ENCODE data around the gene KCNK5. TPM values are rescaled to one million over a fixed set of nuclear protein-coding genes. Genes with fewer than 3 reads are reported as not detected.

The KCNK5 gene
- total RNA-seq, 2 donors from 2014 or later, result 29.8 to 32.2 TPM

DNA sequence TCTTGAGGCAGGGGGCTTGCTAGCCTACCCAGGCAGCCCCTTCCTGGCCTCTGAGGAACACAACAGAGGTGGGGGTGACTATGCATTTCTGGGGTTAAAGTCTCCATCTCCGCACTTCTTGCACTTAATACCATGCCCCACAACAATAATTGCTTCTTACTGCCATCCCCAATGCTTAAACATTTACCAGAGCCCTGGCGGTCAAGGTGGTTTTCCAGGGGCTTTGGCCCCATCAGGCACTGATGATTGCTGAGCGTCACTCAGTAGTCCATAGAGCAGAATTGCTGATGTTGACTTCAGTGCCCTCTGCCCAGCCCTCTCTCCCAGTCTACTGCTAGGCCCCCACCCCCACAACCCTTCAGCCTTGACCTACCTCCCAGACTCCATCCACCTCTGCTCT is 32.5 kb upstream of the KCNK5 start:
- Histone ChIP-seq H3K9me3 (ENCODE audit: control insufficient read depth, low read length) (no peaks in the 10 kb centered on the region), H3K27me3 (ENCODE audit: control insufficient read depth, insufficient read depth, low read length, poor library complexity, severe bottlenecking) (no peaks in the 10 kb centered on the region), H3K9ac (ENCODE audit: extremely low read depth, low read length, poor library complexity, severe bottlenecking) (no peak overlapping the region), H3K4me3 (ENCODE audit: low read length) (no peak overlapping the region), H3K36me3 (ENCODE audit: control insufficient read depth, insufficient read depth, low read length) (no peaks in the 10 kb centered on the region), H3K27ac (ENCODE audit: low read depth, low read length) (no peak overlapping the region), H3K4me1 (ENCODE audit: control insufficient read depth, insufficient read depth, low read length) (no peaks in the 10 kb centered on the region)
- Mint-ChIP-seq H3K9me3 (peaks cover 1% of the 10 kb centered on the region), H3K36me3 (ENCODE audit: low read depth) (no peaks in the 10 kb centered on the region), H3K27me3 (ENCODE audit: insufficient read depth) (no peaks in the 10 kb centered on the region), H3K27ac (no peak overlapping the region), H3K4me1 (peaks cover 1% of the 10 kb centered on the region), H3K4me3 (no peak overlapping the region)
- WGBS, 2 experiments (ENCODE audit: insufficient coverage in 1 of 2, insufficient read length in 1 of 2), result 91 to 100% methylated on average over 2 to 3 of the region's 3 CpGs
- TF ChIP-seq, protein P1, sequence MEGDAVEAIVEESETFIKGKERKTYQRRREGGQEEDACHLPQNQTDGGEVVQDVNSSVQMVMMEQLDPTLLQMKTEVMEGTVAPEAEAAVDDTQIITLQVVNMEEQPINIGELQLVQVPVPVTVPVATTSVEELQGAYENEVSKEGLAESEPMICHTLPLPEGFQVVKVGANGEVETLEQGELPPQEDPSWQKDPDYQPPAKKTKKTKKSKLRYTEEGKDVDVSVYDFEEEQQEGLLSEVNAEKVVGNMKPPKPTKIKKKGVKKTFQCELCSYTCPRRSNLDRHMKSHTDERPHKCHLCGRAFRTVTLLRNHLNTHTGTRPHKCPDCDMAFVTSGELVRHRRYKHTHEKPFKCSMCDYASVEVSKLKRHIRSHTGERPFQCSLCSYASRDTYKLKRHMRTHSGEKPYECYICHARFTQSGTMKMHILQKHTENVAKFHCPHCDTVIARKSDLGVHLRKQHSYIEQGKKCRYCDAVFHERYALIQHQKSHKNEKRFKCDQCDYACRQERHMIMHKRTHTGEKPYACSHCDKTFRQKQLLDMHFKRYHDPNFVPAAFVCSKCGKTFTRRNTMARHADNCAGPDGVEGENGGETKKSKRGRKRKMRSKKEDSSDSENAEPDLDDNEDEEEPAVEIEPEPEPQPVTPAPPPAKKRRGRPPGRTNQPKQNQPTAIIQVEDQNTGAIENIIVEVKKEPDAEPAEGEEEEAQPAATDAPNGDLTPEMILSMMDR (conservative IDR thresholded peaks at IDR 0.05), result no peak
- DNase-seq, result no peak

DNA sequence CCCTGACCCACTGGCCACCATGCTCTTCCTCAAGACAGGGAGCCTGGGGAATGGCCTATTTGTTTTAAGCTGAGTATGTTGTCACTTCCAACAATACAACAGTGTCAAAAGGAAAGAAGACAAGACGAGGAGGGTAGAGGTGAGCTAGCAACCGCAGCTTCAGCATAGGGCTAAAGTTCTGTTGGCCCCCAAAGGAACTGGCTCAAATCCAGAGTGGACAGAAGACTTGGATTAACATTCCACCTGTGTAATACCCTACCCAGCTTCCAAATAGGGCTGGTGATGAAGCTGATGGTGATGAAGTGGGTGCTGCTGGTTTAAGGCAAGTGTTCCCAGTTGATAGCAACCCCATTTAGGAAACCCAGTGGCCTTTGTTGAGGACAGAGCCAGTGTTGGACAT is 31.7 kb upstream of the KCNK5 start:
- Histone ChIP-seq H3K27ac (ENCODE audit: low read depth, low read length) (no peak overlapping the region), H3K9ac (ENCODE audit: extremely low read depth, low read length, poor library complexity, severe bottlenecking) (no peak overlapping the region), H3K4me3 (ENCODE audit: low read length) (no peak overlapping the region), H3K9me3 (ENCODE audit: control insufficient read depth, low read length) (no peaks in the 10 kb centered on the region), H3K4me1 (ENCODE audit: control insufficient read depth, insufficient read depth, low read length) (no peaks in the 10 kb centered on the region), H3K27me3 (ENCODE audit: control insufficient read depth, insufficient read depth, low read length, poor library complexity, severe bottlenecking) (no peaks in the 10 kb centered on the region), H3K36me3 (ENCODE audit: control insufficient read depth, insufficient read depth, low read length) (no peaks in the 10 kb centered on the region)
- Mint-ChIP-seq H3K4me3 (no peak overlapping the region), H3K27ac (no peak overlapping the region), H3K4me1 (peaks cover 6% of the 10 kb centered on the region), H3K27me3 (ENCODE audit: insufficient read depth) (no peaks in the 10 kb centered on the region), H3K9me3 (peaks cover 4% of the 10 kb centered on the region), H3K36me3 (ENCODE audit: low read depth) (no peaks in the 10 kb centered on the region)
- DNase-seq, result no peak
- TF ChIP-seq, protein P1 (conservative IDR thresholded peaks at IDR 0.05), result no peak
- WGBS, 2 experiments (ENCODE audit: insufficient coverage in 1 of 2, insufficient read length in 1 of 2), result 83% methylated on average over 2 of the region's 2 CpGs; no CpG with 5 or more reads in 1 of the 2 experiments

DNA sequence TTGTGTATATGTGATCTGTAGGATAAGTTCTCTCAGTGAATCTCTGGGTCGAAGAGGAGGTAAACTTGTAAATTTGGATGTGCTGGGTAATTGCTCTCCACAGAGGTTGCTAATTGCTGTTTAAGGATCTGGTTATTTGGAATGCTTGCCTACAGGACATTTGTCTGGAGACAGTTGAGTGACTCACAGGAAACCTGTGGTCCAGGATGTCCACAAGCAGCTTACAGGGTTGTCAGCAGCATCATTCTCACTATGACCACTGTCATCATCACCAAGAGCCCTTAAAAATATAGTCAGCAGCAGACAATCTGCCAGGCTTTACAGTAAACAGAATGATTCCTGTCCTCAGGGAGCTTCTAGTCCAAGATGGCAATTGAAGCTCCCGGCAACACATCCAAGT is 31.2 kb upstream of the KCNK5 start:
- H3K36me3 ChIP-seq (ENCODE audit: control insufficient read depth, insufficient read depth, low read length), result no peaks in the 10 kb centered on the region
- Mint-ChIP-seq H3K36me3 (ENCODE audit: low read depth) (no peaks in the 10 kb centered on the region), H3K4me3 (no peak overlapping the region), H3K4me1 (peaks cover 6% of the 10 kb centered on the region), H3K27ac (no peak overlapping the region), H3K9me3 (peaks cover 4% of the 10 kb centered on the region), H3K27me3 (ENCODE audit: insufficient read depth) (no peaks in the 10 kb centered on the region)
- no peak overlapping the region for H3K27ac ChIP-seq (ENCODE audit: low read depth, low read length)
- no peak overlapping the region for H3K4me3 ChIP-seq (ENCODE audit: low read length)
- H3K9me3 ChIP-seq (ENCODE audit: control insufficient read depth, low read length), result no peaks in the 10 kb centered on the region
- no peaks in the 10 kb centered on the region for H3K4me1 ChIP-seq (ENCODE audit: control insufficient read depth, insufficient read depth, low read length)
- H3K9ac ChIP-seq (ENCODE audit: extremely low read depth, low read length, poor library complexity, severe bottlenecking), result no peak overlapping the region
- WGBS, 2 experiments (ENCODE audit: insufficient coverage in 1 of 2, insufficient read length in 1 of 2), result 96 to 100% methylated on average over 1 to 2 of the region's 2 CpGs
- H3K27me3 ChIP-seq (ENCODE audit: control insufficient read depth, insufficient read depth, low read length, poor library complexity, severe bottlenecking), result no peaks in the 10 kb centered on the region
- DNase-seq, result no peak
- TF ChIP-seq, protein P1 (conservative IDR thresholded peaks at IDR 0.05), result no peak
